Cardiac muscle cell (in vitro differentiated cells and primary cell): ENCODE measurements around the gene MLPH. TPM values are rescaled to one million over a fixed set of nuclear protein-coding genes. Genes with fewer than 3 reads are reported as not detected.
A peak's percentile ranks its signal among the peaks of the same experiment; 100 is the strongest.

ENCODE experiments used
- DNase-seq, 2 donors: peaks; one replicate each; pipeline versions ENCODE4 v3.0.0 to v3.0.0-alpha.2; 2010 to 2017; ENCODE audit warnings: low read depth in 1 of 2, low spot score in 1 of 2
- H3K27ac ChIP-seq: fragments of 200-600 bp; sonication (generic); 2 replicates; pipeline ENCODE4 v1.5.1; 2016
- H3K27me3 ChIP-seq: fragments of 200-600 bp; sonication (generic); 2 replicates; pipeline ENCODE4 v1.6.0; 2016; ENCODE audit warnings: control low read depth
- H3K36me3 ChIP-seq: fragments of 200-600 bp; sonication (generic); 2 replicates; pipeline ENCODE4 v1.5.1; 2016; ENCODE audit warnings: control low read depth
- H3K4me1 ChIP-seq: fragments of 200-600 bp; sonication (generic); 2 replicates; pipeline ENCODE4 v1.8.1; 2017; ENCODE audit warnings: low read depth, mild to moderate bottlenecking, mixed run types
- H3K4me3 ChIP-seq: fragments of 200-600 bp; sonication (generic); 2 replicates; pipeline ENCODE4 v1.5.1; 2016; ENCODE audit warnings: mild to moderate bottlenecking
- H3K9me3 ChIP-seq: fragments of 200-600 bp; sonication (generic); 2 replicates; pipeline ENCODE4 v1.5.1; 2017; ENCODE audit warnings: low read depth, mild to moderate bottlenecking, control low read depth
- CTCF ChIP-seq: IDR thresholded peaks from 2 replicates; pipeline ENCODE4 v1.5.1; 2012; ENCODE audit warnings: low read depth, mild to moderate bottlenecking, low read length
- polyA plus RNA-seq: library from polyadenylated mRNA; unstranded; fragments of >200 nt; fragmentation: Nextera tagmentation; extraction: Ambion mirVana; gene quantifications from 2 replicates; pipeline ENCODE4 v1.2.1, GENCODE V29; 2016
- total RNA-seq: library from RNA; depleted of rRNA; stranded (reverse); fragments of >200 nt; gene quantifications from 2 replicates; pipeline ENCODE4 v1.2.3, GENCODE V29; 2016

The MLPH gene
- total and polyA plus RNA-seq, 2 experiments from 2014 or later = 0.27 to 1.4 TPM

DNA sequence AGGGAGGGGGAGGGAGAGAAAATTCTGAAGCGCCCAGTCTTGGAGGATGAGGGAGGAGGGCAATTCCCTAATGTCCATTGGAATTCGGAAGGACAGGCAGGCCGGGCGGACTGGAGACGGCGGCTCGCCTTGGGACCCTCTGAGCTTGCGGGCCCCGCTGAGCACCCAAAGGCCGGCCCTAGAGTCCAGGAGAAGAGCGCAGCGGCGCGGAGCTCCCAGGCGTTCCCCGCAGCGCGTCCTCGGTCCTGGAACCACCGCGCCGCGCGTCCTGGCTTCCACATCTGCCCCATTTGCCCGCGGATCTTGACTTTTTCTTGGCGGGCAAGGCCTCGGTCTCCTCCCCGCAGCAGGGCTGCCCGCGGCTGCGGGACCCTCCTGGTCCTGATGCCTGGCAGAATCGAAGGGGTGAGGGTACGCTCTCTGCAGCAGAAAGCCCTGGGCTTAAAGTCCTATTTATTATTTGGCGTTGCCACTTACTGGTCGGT, 675 bp upstream of the MLPH start:
- Histone ChIP-seq H3K4me1 (peaks cover 4% of the 10 kb centered on the region), H3K9me3 (no peaks in the 10 kb centered on the region), H3K27me3 (peaks cover 79% of the 10 kb centered on the region), H3K4me3 (peak overlapping the region; percentile 31), H3K36me3 (no peaks in the 10 kb centered on the region), H3K27ac (no peak overlapping the region)
- no peak for DNase-seq
- TF ChIP-seq CTCF = no peak

GRCh38 chr2:237487496-237487895, 445 bp downstream of the MLPH start:
- H3K27me3 ChIP-seq = peaks cover 74% of the 10 kb centered on the region
- no peak overlapping the region for H3K27ac ChIP-seq
- H3K36me3 ChIP-seq = no peaks in the 10 kb centered on the region
- peaks cover 4% of the 10 kb centered on the region for H3K4me1 ChIP-seq
- peak overlapping the region; percentile 31 for H3K4me3 ChIP-seq
- H3K9me3 ChIP-seq = no peaks in the 10 kb centered on the region
- DNase-seq = no peak
- TF ChIP-seq CTCF = no peak

- no peaks in the 10 kb centered on the region for H3K36me3 ChIP-seq
- no peak for DNase-seq
- H3K27me3 ChIP-seq = peaks cover 70% of the 10 kb centered on the region
- peaks cover 4% of the 10 kb centered on the region for H3K4me1 ChIP-seq
- no peak overlapping the region for H3K4me3 ChIP-seq
- H3K27ac ChIP-seq = no peak overlapping the region
- no peak for TF ChIP-seq CTCF
- H3K9me3 ChIP-seq = no peaks in the 10 kb centered on the region
Observed at GRCh38 chr2:237488295-237488694, 1.2 kb downstream of the MLPH start.

- peaks cover 4% of the 10 kb centered on the region for H3K4me1 ChIP-seq
- peaks cover 63% of the 10 kb centered on the region for H3K27me3 ChIP-seq
- DNase-seq = no peak
- H3K27ac ChIP-seq = no peak overlapping the region
- no peak overlapping the region for H3K4me3 ChIP-seq
- TF ChIP-seq CTCF = no peak
- no peaks in the 10 kb centered on the region for H3K36me3 ChIP-seq
- H3K9me3 ChIP-seq = no peaks in the 10 kb centered on the region
Observed at GRCh38 chr2:237488901-237489860, 2.1 kb downstream of the MLPH start.

DNA sequence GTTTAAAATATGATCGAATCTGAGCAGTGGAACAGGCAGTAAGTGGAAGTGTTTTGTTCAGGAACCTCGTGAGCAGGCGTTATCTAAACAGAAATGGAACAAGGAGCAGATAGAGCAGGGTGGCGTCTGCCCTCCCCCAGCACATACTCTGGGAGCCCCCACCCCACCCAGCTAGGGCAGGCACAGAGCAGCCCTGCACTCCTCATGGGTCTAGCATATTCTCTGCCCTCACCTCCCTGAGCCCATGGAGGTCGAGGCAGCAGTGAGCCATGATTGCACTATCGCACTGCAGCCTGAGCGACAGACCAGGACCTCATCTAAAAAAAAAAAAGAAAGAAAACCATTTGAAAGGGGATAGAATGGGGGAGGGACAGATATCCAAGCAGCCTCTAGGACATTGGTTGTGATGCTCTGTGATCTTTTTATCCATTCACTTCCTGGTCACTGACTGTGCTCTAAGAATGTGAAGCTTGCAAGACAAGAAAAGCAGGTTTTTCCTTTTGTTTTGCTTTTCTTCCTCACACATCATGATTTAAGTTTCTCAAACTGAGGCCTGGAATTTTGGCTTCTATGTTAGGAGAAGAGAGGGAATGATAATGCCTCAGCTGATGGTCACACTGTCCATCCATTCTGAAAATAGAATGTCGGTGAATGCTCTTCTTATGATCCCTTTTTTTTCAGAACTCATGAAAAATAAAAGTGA, 3.1 kb downstream of the MLPH start:
- no peak for TF ChIP-seq CTCF
- H3K4me1 ChIP-seq = peaks cover 4% of the 10 kb centered on the region
- no peak for DNase-seq
- no peak overlapping the region for H3K4me3 ChIP-seq
- H3K27me3 ChIP-seq = peaks cover 53% of the 10 kb centered on the region
- H3K36me3 ChIP-seq = no peaks in the 10 kb centered on the region
- no peaks in the 10 kb centered on the region for H3K9me3 ChIP-seq
- no peak overlapping the region for H3K27ac ChIP-seq
